Activated CD4-positive, alpha-beta T cell treated with anti-CD3 and anti-CD28 coated beads for 24 hours (primary cell): ENCODE measurements around the gene PHC2.

Experiments used
- DNase-seq, 2 donors: peaks; one replicate each; pipeline ENCODE4 v3.0.0-alpha.2; 2020; ENCODE audit warnings: low read depth in 2 of 2

The PHC2 gene

GRCh38 chr1:33430692-33431593 lies at the start of gene PHC2:
Gene PHC2 (minus strand): TSS chr1:33431095. CDS start chr1:33375539, 55,556 bp downstream.
- DNase-seq: peak; percentile 79 to 89

GRCh38 chr1:33477451-33477850 lies 46.6 kb upstream of the PHC2 start:
- DNase-seq: no peak

DNA sequence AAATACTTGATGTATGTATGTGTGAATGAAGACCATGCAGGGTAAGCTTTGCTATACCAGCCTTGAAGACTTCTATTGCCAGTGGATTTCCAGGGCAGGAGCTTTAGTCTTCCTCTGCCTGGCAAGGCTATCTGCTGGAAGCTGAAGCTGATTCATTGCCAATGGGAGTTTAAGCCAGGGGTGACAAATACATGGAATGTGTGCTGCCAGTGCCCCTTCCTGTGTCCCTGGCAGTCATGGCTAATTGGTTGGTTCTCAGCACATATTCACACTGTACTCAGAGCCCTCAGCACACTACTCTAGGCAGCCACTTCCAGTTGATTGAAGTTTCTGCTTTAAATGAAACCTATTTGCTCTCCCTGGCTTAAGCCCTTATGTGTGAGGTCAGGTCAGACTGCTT lies 43.0 kb upstream of the PHC2 start:
- no peak for DNase-seq

DNA sequence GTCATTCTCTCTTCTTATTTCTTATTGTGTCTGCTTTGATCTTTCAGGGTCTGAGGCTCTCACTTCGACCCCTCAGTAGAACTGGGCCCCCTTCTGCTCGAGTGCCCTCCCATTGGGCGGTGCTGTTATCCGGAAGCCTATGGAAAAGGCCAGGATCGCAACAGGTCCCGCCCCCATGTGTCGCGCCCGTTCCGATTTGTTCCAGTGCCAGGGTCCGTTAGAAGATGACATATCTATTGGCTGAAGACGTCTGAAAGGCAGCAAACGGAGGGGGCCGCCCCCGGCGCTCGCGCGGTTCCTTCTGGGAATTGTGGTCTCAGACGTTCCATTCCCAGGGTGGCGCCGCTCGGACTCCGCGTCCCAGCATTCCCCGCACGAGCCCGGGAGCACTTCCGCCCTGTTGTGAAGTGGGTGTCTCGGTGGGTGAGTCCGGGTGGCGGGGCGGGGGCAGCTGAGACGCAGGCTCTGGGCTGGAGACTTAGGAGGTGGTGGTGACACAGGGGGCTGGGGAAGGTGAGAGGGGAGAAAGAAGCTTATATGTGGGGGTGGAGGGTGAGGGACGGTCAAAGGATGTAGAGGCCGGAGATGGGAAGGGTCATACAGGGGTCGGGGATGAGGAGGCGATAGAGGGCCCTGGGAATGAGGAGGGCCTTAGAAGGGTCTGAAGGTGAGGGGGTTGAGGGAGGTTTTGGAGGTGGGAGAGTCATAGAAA lies 41.5 kb upstream of the PHC2 start, which contains the start of gene ZSCAN20:
Gene ZSCAN20, plus strand, starts transcription at position 377 of the 712 bp plus-strand sequence. CDS start 6,644 bp downstream, outside the sequence.
- peak; percentile 81 to 84 for DNase-seq

- no peak for DNase-seq
Observed at GRCh38 chr1:33471416-33471815, 40.5 kb upstream of the PHC2 start.

- peak; percentile 30 to 39 for DNase-seq
Observed at GRCh38 chr1:33470495-33471012, 39.7 kb upstream of the PHC2 start.

- no peak for DNase-seq
Observed at GRCh38 chr1:33469691-33470090, 38.8 kb upstream of the PHC2 start.

DNA sequence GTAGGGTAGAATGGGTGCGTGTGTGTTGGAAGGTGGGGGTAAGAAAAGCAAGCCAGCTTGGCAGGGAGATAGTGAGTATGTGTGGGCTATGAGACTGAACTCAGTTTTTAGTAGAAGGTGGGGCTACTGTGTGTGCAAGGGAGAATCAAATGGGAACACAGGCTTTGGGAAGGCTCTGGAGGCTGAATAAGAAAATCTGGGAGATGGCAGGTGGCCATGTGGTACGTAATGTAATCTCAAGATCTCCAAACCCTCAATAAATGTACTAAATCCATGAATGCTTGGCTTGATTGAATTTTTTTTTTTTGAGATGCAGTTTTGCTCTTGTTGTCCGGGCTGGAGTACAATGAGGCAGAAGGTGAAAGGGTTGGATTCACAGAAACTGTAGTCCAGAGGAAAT lies 38.1 kb upstream of the PHC2 start:
- no peak for DNase-seq

DNA sequence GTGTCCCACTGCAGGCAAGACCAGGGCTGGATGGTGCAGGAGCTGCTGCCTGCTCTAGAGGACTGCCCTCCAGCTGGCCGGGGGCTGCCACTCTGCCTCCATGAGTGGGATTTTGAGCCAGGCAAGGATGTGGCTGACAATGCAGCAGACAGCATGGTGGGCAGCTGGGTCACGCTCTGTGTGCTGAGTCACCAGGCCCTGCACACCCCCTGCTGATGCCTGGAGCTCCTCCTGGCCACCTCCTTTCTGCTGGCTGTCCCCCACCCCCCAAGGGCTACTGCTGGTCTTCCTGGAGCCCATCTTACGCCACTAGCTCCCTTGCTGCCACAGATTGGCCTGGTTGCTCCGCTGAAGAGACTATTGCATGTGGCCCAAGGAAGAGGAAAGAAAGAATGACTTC lies 37.6 kb upstream of the PHC2 start:
- DNase-seq: no peak

DNA sequence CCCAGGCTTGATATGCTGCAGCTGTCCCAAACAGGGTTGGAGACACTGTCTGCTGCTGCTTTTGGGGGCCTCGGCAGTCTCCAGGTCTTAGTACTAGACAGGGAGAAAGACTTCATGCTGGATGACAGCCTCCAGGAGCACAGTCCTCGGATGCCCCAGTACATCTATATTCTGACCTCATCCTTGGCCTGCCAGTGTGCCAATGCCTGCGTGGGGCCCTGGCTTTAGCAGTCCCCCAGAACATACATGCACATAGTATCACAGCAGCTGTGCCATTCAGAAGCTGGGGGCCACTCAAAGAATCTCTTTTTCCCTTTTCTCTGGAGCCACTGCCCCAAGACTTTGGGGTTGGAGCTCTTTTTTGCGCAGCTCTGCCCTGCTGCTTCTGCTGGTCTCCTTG lies 37.1 kb upstream of the PHC2 start:
- DNase-seq: no peak

DNA sequence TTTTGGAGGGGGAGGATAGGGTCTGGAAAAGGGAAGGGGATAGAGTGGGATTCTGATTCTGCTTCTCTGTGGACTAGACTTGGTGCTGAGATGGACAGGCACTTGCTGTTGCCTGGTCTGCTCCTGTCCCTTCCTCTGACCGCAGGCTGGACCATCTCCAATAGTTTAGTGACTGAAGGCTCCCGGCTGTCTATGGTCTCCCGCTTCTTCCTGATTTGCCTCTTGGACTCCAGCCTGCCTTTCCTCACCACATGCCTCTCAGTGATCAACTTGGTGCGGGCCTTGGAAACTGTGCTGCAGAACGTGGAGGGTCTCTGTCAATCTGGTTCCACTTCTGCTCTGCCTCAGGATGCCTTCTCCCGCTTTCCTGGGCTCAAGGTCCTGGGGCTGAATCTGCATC lies 35.3 kb upstream of the PHC2 start:
- no peak for DNase-seq

DNA sequence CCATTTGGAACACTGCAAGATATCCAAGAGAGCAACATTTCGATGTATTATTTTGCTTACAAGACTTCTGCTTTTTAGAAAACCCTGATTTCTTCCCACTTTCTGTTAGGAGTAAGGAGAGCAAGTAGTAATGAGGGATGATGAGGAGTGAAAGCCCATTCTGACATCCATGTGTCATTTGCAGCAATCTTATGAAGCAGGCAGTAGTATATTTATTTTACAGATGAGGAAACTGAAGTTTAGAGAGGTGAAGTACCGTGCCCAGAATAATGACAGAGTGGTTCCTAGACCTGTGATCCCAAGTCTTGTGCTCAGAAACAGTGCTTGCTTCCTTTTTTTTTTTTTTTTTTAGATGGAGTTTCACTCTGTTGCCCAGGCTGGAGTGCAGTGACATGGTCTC lies 34.4 kb upstream of the PHC2 start:
- no peak for DNase-seq

GRCh38 chr1:33464552-33464951 lies 33.7 kb upstream of the PHC2 start:
- no peak for DNase-seq

GRCh38 chr1:33462405-33463164 lies 31.7 kb upstream of the PHC2 start:
- DNase-seq: no peak

- no peak for DNase-seq
Observed at GRCh38 chr1:33460947-33461629, 30.2 kb upstream of the PHC2 start.

DNA sequence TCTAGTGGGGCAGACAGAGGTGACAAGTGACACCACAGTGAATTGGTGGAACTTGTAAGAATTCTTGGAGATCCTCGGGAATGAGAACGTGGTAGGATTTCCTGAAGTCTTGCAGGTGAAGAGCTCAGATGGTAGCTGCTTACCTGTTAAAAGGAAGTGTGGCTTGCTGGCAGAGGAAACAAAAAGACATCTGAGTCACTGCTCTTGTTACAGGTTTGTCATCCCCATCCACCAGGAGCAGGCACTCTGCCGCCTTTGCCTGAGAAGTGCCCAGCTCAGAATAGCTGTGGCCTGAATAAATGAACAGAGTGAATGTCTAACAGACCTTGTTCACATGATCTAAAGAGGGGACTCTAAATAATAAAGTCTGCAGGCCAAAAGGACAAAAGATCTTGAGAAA lies 29.2 kb upstream of the PHC2 start:
- no peak for DNase-seq

DNA sequence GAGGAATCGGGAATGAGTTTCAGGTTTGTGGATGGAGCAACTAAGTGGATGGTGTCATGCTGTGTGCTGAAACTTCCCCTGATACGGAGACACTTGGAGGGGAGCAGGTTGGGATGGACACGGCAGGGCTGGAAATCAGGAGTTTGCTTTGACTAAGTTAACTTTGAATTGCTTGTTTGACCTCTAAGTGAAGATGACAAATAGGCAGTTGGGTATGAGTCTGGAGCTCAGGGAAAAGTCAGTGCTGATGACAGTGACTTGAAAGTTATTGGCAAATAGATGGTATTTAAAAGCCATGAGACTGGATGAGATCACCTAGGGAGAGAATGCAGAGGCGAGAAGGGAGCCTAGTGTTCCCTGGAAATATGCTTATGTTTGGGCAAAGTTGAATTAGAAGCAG lies 28.8 kb upstream of the PHC2 start:
- DNase-seq: no peak

GRCh38 chr1:33456502-33456886 lies 25.6 kb upstream of the PHC2 start:
- no peak for DNase-seq

GRCh38 chr1:33455539-33456501 lies 24.9 kb upstream of the PHC2 start:
- DNase-seq: no peak

GRCh38 chr1:33454646-33455282 lies 23.9 kb upstream of the PHC2 start:
- DNase-seq: no peak
